Body of pancreas (tissue), 4 donors: ENCODE results near the gene DOCK4. TPM values are rescaled to one million over a fixed set of nuclear protein-coding genes. Genes with fewer than 3 reads are reported as not detected.

Experiments used
- ATAC-seq: fragments of 150-250 bp; one replicate; pipeline ENCODE4 v1.9.1; 2016
- DNase-seq, 4 donors: peaks; one replicate each; pipeline ENCODE4 v3.0.0-alpha.2; 2019
- H3K27ac ChIP-seq, 4 donors: fragments of 200-600 bp; sonication (generic); 1 replicate in 3 of 4; 2 replicates in 1 of 4; pipeline versions ENCODE4 v1.5.1 to v1.6.1; 2016 to 2019; ENCODE audit warnings: mild to moderate bottlenecking in 1 of 4, mixed read lengths in 1 of 4, moderate library complexity in 1 of 4
- H3K27me3 ChIP-seq, 2 donors: fragments of 200-600 bp; sonication (generic); one replicate each; pipeline ENCODE4 v1.6.0; 2016; ENCODE audit warnings: mild to moderate bottlenecking in 1 of 2
- H3K36me3 ChIP-seq, 2 donors: fragments of 200-600 bp; sonication (generic); replicated peaks in 1 of 2; 2 replicates each; pipeline ENCODE4 v1.5.1; 2016; ENCODE audit warnings: low read depth in 2 of 2; ENCODE audit not compliant: insufficient read depth in 1 of 2
- H3K4me1 ChIP-seq: fragments of 200-600 bp; sonication (generic); one replicate; pipeline ENCODE4 v1.6.0; 2016
- H3K4me3 ChIP-seq, 2 donors: fragments of 200-600 bp; sonication (generic); 1 replicate in 1 of 2; 2 replicates in 1 of 2; pipeline ENCODE4 v1.5.1; 2016 to 2019
- H3K9me3 ChIP-seq, 3 donors: fragments of 200-600 bp; sonication (generic); 1 replicate in 2 of 3; 2 replicates in 1 of 3; pipeline ENCODE4 v1.5.1; 2016
- POLR2A ChIP-seq, 3 donors: fragments of 450-650 bp; IDR thresholded peaks; one replicate each; pipeline ENCODE4 v1.6.1; 2016; ENCODE audit warnings: antibody characterized with exemption in 3 of 3, mild to moderate bottlenecking in 2 of 3
- WGBS, 2 donors: methylation state at CpG; one replicate each; pipeline ENCODE4 v1.1.5; 2017; 5-methylcytosine and 5-hydroxymethylcytosine counted together
- intact Hi-C: fragments of 100-400 bp; cut with DNase I; formaldehyde crosslinking; loops from one replicate; pipeline ENCODE4 v1.15.1; 2023
- total RNA-seq, 2 donors: library from RNA; depleted of rRNA; stranded (reverse); fragments of >200 nt; gene quantifications; one replicate each; pipeline ENCODE4 v1.1.0, GENCODE V29; 2016
- TF ChIP-seq, protein P1 (sequence below), 7 experiments: fragments of 450-650 bp in 4 of 7; fragments of 200-600 bp in 3 of 7; sonication (generic) in 3 of 7; IDR thresholded peaks; one replicate each; pipeline ENCODE4 v1.5.1; 2016 to 2019; ENCODE audit warnings: antibody characterized with exemption in 7 of 7

Gene DOCK4
- total RNA-seq, 2 donors from 2014 or later = 24.9 to 34.6 TPM

DNA sequence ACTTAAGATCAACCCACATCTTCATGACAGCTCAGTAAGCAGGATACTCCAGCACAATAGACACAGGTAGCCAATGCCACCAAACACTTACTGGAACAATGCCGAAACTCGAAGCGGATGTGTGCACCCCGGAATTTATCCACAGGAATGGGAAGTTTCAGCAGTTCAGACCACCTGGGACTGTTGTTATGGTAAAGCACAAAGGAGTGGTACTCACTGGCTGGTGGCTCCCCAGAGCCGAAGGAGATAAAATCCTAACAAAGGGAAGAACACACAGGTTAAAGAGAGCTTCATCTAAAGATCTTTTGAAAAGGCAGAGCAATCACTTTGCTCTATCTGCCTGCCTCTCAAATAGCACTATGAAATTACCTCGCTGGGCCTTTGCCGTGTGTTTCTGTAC lies 305.9 kb downstream of the DOCK4 start:
- H3K9me3 ChIP-seq = no peaks in the 10 kb centered on the region
- peaks cover 0 to 2% of the 10 kb centered on the region in 2 donors for H3K36me3 ChIP-seq
- ATAC-seq (no peak), DNase-seq (no peak)
- 93 to 95% methylated on average over 7 of the region's 7 CpGs for WGBS, 2 donors
- H3K27me3 ChIP-seq = no peaks in the 10 kb centered on the region
- intact Hi-C loops = no loop called here
- no peak overlapping the region for H3K4me3 ChIP-seq
- TF ChIP-seq, protein P1, sequence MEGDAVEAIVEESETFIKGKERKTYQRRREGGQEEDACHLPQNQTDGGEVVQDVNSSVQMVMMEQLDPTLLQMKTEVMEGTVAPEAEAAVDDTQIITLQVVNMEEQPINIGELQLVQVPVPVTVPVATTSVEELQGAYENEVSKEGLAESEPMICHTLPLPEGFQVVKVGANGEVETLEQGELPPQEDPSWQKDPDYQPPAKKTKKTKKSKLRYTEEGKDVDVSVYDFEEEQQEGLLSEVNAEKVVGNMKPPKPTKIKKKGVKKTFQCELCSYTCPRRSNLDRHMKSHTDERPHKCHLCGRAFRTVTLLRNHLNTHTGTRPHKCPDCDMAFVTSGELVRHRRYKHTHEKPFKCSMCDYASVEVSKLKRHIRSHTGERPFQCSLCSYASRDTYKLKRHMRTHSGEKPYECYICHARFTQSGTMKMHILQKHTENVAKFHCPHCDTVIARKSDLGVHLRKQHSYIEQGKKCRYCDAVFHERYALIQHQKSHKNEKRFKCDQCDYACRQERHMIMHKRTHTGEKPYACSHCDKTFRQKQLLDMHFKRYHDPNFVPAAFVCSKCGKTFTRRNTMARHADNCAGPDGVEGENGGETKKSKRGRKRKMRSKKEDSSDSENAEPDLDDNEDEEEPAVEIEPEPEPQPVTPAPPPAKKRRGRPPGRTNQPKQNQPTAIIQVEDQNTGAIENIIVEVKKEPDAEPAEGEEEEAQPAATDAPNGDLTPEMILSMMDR (IDR thresholded peaks at IDR 0.05) = no peak
- no peak for TF ChIP-seq POLR2A (IDR thresholded peaks at IDR 0.05)
- H3K4me1 ChIP-seq = no peaks in the 10 kb centered on the region
- H3K27ac ChIP-seq = no peak overlapping the region

DNA sequence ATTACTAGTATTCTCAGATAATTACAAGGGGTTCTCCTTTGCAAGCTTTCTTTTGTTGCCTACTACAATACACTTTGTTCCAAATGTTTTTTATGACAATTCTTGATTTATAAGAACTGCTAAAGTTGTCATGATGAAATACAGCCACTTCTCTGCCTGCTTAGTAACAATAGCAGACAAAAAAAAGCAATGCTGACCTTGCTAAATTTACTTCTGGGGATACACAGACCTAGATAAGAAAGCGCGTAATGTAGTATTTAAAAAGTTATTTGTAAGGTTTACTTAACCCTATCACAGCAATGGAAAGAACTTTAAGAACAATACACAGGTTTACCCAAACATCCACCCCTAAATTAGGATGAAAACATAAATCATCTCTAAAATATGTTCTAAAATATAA lies 311.1 kb downstream of the DOCK4 start:
- Histone ChIP-seq H3K27me3 (no peaks in the 10 kb centered on the region), H3K4me1 (no peaks in the 10 kb centered on the region), H3K9me3 (no peaks in the 10 kb centered on the region), H3K36me3 (no peaks in the 10 kb centered on the region), H3K4me3 (no peak overlapping the region), H3K27ac (no peak overlapping the region)
- no peak for DNase-seq
- intact Hi-C loops = no loop called here
- ATAC-seq = no peak
- no peak for TF ChIP-seq POLR2A (IDR thresholded peaks at IDR 0.05)
- TF ChIP-seq, protein P1 (IDR thresholded peaks at IDR 0.05) = no peak
- WGBS, 2 donors = 34 to 47% methylated on average over 2 of the region's 2 CpGs

DNA sequence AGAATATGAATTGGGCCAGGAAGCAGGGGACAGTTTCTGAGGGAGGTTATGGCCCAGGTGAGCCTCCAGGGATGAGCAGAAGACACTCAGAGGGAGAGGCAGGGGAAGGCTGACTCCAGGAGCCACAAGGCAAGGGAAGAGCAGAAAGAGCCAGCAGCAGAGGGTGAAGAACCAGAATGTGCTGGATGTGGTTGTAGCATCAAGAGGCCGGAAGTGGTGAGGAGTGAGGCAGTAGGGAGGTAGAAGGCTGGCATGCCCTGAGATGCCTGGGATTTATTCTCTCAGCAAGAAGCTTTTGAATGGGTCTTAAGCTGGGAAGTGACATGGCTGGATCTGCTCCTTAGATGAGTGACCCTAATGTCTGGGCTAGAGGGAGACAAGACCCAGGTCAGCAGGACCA lies 311.7 kb downstream of the DOCK4 start:
- H3K27me3 ChIP-seq = no peaks in the 10 kb centered on the region
- no peaks in the 10 kb centered on the region for H3K36me3 ChIP-seq
- H3K27ac ChIP-seq = no peak overlapping the region
- H3K9me3 ChIP-seq = no peaks in the 10 kb centered on the region
- TF ChIP-seq POLR2A (IDR thresholded peaks at IDR 0.05) = no peak
- TF ChIP-seq, protein P1 (IDR thresholded peaks at IDR 0.05) = no peak
- intact Hi-C loops = no loop called here
- no peaks in the 10 kb centered on the region for H3K4me1 ChIP-seq
- 89 to 100% methylated on average over 1 of the region's 1 CpG for WGBS, 2 donors
- ATAC-seq (no peak), DNase-seq (no peak)
- H3K4me3 ChIP-seq = no peak overlapping the region

DNA sequence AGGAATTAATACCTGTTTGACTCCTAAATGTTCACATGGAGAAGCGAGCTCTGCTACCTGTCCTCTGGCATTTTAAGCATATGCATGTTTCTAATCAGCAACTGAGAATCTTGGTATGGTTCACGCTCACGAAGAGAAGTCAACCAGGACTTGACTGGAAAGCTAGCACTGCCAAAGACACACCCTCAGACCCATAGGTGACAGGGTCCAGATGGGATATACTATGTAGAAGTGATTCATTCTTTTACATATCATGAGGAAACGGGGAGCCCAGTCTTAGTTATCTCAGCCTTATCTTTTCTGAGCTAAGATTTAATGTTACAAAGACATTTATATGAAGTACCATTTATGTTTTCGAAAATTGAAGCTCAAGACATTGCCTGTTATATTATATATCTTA lies 313.0 kb downstream of the DOCK4 start:
- 91 to 94% methylated on average over 5 of the region's 5 CpGs for WGBS, 2 donors
- intact Hi-C loops = no loop called here

DNA sequence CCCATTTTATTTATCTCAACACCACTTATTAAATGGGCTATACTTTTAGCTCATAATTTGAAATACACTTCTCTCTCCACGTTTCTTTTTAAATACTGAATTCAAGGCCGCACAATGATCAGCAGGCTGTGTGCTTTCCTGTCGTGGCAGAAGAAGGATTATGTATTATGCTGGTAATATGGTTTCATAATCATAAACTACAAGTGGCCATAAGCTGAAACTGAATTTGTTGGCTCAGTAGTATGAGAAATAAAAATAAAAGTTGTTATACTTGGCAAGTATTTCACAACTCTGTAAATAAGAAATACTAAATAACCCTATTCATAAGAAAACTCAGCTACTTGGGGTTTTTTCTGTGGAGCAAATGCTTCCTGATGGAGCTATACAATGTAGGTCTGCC lies 313.6 kb downstream of the DOCK4 start:
- TF ChIP-seq POLR2A (IDR thresholded peaks at IDR 0.05) = no peak
- TF ChIP-seq, protein P1 (IDR thresholded peaks at IDR 0.05) = no peak
- Histone ChIP-seq H3K27me3 (no peaks in the 10 kb centered on the region), H3K4me3 (no peak overlapping the region), H3K36me3 (no peaks in the 10 kb centered on the region), H3K9me3 (no peaks in the 10 kb centered on the region), H3K4me1 (no peaks in the 10 kb centered on the region), H3K27ac (no peak overlapping the region)
- intact Hi-C loops = no loop called here
- WGBS, 2 donors = 36 to 45% methylated on average over 3 of the region's 3 CpGs
- ATAC-seq (no peak), DNase-seq (no peak)

More for the DNA sequence above, 313.0 kb downstream of the DOCK4 start:
- no peak overlapping the region for H3K4me3 ChIP-seq
- no peaks in the 10 kb centered on the region for H3K36me3 ChIP-seq
- no peak overlapping the region for H3K27ac ChIP-seq
- H3K9me3 ChIP-seq = no peaks in the 10 kb centered on the region
- no peaks in the 10 kb centered on the region for H3K4me1 ChIP-seq
- H3K27me3 ChIP-seq = no peaks in the 10 kb centered on the region
- no peak for ATAC-seq
- no peak for DNase-seq
- TF ChIP-seq, protein P1 (IDR thresholded peaks at IDR 0.05) = no peak
- TF ChIP-seq POLR2A (IDR thresholded peaks at IDR 0.05) = no peak
